Panc1 (cell line): ENCODE data around the gene RBFOX1. TPM values are rescaled to one million over a fixed set of nuclear protein-coding genes. Genes with fewer than 3 reads are reported as not detected.

ENCODE experiments used
- ATAC-seq: fragments of 200-7000 bp; cut with Tn5 transposase; 2 replicates; pipeline ENCODE4 v1.9.1; 2020; ENCODE audit warnings: mild to moderate bottlenecking, moderate library complexity
- BruUV-seq: library from RNA; stranded (reverse); fragments of 400-500 nt; replicated peaks from 2 replicates; lab custom pipeline; 2021; lab: Mats Ljungman, UMichigan
- CTCF ChIA-PET: fragments of 300-600 bp; sonication (Branson Sonifier 250); formaldehyde crosslinking; loops from one replicate; lab custom pipeline; 2022; ENCODE audit warnings: antibody characterized with exemption; lab: Charles Lee
- POLR2A ChIA-PET: fragments of 300-600 bp; sonication (Branson Sonifier 250); formaldehyde crosslinking; loops from one replicate; lab custom pipeline; 2022; ENCODE audit warnings: antibody characterized with exemption; lab: Charles Lee
- DNase-seq: peaks from one replicate; pipeline ENCODE4 v3.0.0-alpha.2; 2010; ENCODE audit warnings: low read depth, low spot score
- H3K27ac ChIP-seq: 2 replicates; pipeline ENCODE4 v1.5.1; 2011; ENCODE audit warnings: mild to moderate bottlenecking, low read length, inconsistent platforms
- H3K27me3 ChIP-seq: fragments of 200-500 bp; sonication (Bioruptor generic); 2 replicates; pipeline ENCODE4 v1.6.0; 2014; ENCODE audit warnings: low read length, inconsistent platforms; ENCODE audit not compliant: control insufficient read depth, insufficient read depth
- H3K36me3 ChIP-seq: fragments of 200-500 bp; sonication (Bioruptor generic); 2 replicates; pipeline ENCODE4 v1.5.1; 2014; ENCODE audit warnings: inconsistent platforms, mild to moderate bottlenecking, low read length, moderate library complexity; ENCODE audit not compliant: control insufficient read depth, insufficient read depth
- H3K4me1 ChIP-seq: 2 replicates; pipeline ENCODE4 v1.5.1; 2011; ENCODE audit warnings: inconsistent platforms, mild to moderate bottlenecking, low read length, moderate library complexity; ENCODE audit not compliant: control insufficient read depth, insufficient read depth
- H3K4me3 ChIP-seq, 2 experiments: 2 replicates each; pipeline ENCODE4 v1.5.1; 2011 to 2012; ENCODE audit warnings: low read depth in 2 of 2, low read length in 2 of 2, mild to moderate bottlenecking in 2 of 2, inconsistent platforms in 1 of 2, moderate library complexity in 1 of 2
- H3K9me3 ChIP-seq: fragments of 200-500 bp; sonication (Bioruptor generic); 2 replicates; pipeline ENCODE4 v1.5.1; 2014; ENCODE audit warnings: low read depth, mild to moderate bottlenecking, inconsistent platforms, low read length, moderate library complexity; ENCODE audit not compliant: control insufficient read depth, insufficient read depth
- CTCF ChIP-seq: fragments of 450-650 bp; IDR thresholded peaks from 2 replicates; pipeline ENCODE4 v1.5.1; 2017; ENCODE audit warnings: mild to moderate bottlenecking
- POLR2AphosphoS5 ChIP-seq: IDR thresholded peaks from 2 replicates; pipeline ENCODE4 v1.6.1; 2012; ENCODE audit warnings: mild to moderate bottlenecking, low read depth, low read length, moderate library complexity
- SIN3A ChIP-seq: IDR thresholded peaks from 2 replicates; pipeline ENCODE4 v1.6.1; 2012; ENCODE audit warnings: low read depth, mild to moderate bottlenecking, low read length, moderate library complexity, borderline replicate concordance; ENCODE audit not compliant: insufficient read depth
- TCF7L2 ChIP-seq: IDR thresholded peaks from 2 replicates; pipeline ENCODE4 v1.6.1; 2011; ENCODE audit warnings: mild to moderate bottlenecking, low read depth, low read length, inconsistent platforms
- in situ Hi-C: cut with HindIII; loops from 2 replicates; pipeline ENCODE4 v1.10.0; 2016; ENCODE audit warnings: low sequenced_read_pairs, low pct_unique_long_range_greater_than_20kb
- intact Hi-C: fragments of 100-400 bp; cut with micrococcal nuclease; formaldehyde crosslinking; loops from one replicate; pipeline ENCODE4 v1.10.0; 2022; ENCODE audit not compliant: unreplicated experiment
- total RNA-seq: library from RNA; stranded (reverse); gene quantifications from one replicate; pipeline ENCODE4 v1.2.1, GENCODE V29; 2021; ENCODE audit not compliant: unreplicated experiment
- TF ChIP-seq, protein P1 (sequence below), 2 experiments: IDR thresholded peaks; 2 replicates each; pipeline ENCODE4 v1.6.1; 2011 to 2012; ENCODE audit warnings: low read depth in 2 of 2, control low read depth in 1 of 2, low read length in 1 of 2, mild to moderate bottlenecking in 1 of 2, moderate library complexity in 1 of 2; ENCODE audit not compliant: insufficient read depth in 1 of 2

Gene RBFOX1
- total RNA-seq, 1 experiment from 2014 or later = not detected

DNA sequence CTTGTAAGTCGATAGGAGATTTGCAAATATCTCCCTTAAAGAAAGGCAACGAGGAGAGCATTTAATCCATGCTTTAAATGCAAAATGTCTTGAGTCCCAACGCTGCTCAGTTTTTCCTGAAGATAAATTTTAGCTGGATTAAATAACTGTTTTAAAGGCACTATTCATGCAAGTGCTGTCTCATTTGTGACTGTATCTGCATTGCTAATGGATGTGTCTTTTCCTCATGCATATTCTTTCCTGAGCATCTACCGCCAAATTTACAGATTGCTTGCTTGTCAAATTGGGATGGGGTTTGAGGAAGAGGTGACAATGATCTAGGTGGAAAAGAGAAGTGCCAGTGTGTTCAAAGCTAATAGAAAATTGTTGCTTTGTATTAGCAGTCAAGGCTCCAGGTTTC lies 106.9 kb downstream of the RBFOX1 start:
- no peak overlapping the region for H3K4me3 ChIP-seq
- no TSS peak for BruUV-seq
- H3K27me3 ChIP-seq = no peaks in the 10 kb centered on the region
- H3K36me3 ChIP-seq = no peaks in the 10 kb centered on the region
- in situ Hi-C loops (no loop called here), intact Hi-C loops (no loop called here)
- CTCF ChIA-PET = no interaction called here
- POLR2A ChIA-PET = no interaction called here
- no peaks in the 10 kb centered on the region for H3K4me1 ChIP-seq
- H3K9me3 ChIP-seq = no peaks in the 10 kb centered on the region
- no peak overlapping the region for H3K27ac ChIP-seq
- no peak for DNase-seq
- ATAC-seq = no peak
- no peak for TF ChIP-seq POLR2AphosphoS5
- no peak for TF ChIP-seq TCF7L2
- TF ChIP-seq, protein P1, sequence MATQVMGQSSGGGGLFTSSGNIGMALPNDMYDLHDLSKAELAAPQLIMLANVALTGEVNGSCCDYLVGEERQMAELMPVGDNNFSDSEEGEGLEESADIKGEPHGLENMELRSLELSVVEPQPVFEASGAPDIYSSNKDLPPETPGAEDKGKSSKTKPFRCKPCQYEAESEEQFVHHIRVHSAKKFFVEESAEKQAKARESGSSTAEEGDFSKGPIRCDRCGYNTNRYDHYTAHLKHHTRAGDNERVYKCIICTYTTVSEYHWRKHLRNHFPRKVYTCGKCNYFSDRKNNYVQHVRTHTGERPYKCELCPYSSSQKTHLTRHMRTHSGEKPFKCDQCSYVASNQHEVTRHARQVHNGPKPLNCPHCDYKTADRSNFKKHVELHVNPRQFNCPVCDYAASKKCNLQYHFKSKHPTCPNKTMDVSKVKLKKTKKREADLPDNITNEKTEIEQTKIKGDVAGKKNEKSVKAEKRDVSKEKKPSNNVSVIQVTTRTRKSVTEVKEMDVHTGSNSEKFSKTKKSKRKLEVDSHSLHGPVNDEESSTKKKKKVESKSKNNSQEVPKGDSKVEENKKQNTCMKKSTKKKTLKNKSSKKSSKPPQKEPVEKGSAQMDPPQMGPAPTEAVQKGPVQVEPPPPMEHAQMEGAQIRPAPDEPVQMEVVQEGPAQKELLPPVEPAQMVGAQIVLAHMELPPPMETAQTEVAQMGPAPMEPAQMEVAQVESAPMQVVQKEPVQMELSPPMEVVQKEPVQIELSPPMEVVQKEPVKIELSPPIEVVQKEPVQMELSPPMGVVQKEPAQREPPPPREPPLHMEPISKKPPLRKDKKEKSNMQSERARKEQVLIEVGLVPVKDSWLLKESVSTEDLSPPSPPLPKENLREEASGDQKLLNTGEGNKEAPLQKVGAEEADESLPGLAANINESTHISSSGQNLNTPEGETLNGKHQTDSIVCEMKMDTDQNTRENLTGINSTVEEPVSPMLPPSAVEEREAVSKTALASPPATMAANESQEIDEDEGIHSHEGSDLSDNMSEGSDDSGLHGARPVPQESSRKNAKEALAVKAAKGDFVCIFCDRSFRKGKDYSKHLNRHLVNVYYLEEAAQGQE (IDR thresholded peaks at IDR 0.05; ENCODE audit: insufficient read depth in 1 of 2, low read depth in 2 of 2, low read length in 1 of 2) = no peak
- TF ChIP-seq CTCF = no peak
- no peak for TF ChIP-seq SIN3A

GRCh38 chr16:7440886-7441400 lies 108.3 kb downstream of the RBFOX1 start:
- no peak overlapping the region for H3K27ac ChIP-seq
- no peaks in the 10 kb centered on the region for H3K9me3 ChIP-seq
- no peak for TF ChIP-seq TCF7L2
- no peak for TF ChIP-seq CTCF
- TF ChIP-seq SIN3A = no peak
- TF ChIP-seq, protein P1 (IDR thresholded peaks at IDR 0.05; ENCODE audit: insufficient read depth in 1 of 2, low read depth in 2 of 2, low read length in 1 of 2) = no peak
- no peak for TF ChIP-seq POLR2AphosphoS5
- H3K36me3 ChIP-seq = no peaks in the 10 kb centered on the region
- DNase-seq = no peak
- ChIA-PET POLR2A (no interaction called here), CTCF (no interaction called here)
- no TSS peak for BruUV-seq
- ATAC-seq = no peak
- H3K27me3 ChIP-seq = no peaks in the 10 kb centered on the region
- intact Hi-C loops = no loop called here
- no peaks in the 10 kb centered on the region for H3K4me1 ChIP-seq
- no peak overlapping the region for H3K4me3 ChIP-seq
- in situ Hi-C loops = no loop called here
